DOHH2 (cell line): ENCODE results near the gene PPEF2.

Experiments
- EZH2phosphoT487 ChIP-seq: fragments of 200-600 bp; sonication (generic); IDR thresholded peaks from 2 replicates; pipeline ENCODE4 v1.6.1; 2017; ENCODE audit warnings: borderline replicate concordance, mild to moderate bottlenecking, antibody characterized with exemption, low read length, moderate library complexity, mixed read lengths
- TF ChIP-seq, protein P1 (sequence below): fragments of 200-600 bp; sonication (generic); IDR thresholded peaks from one replicate; pipeline ENCODE4 v1.5.1; 2014; ENCODE audit warnings: antibody characterized with exemption, mild to moderate bottlenecking, low read depth, low read length; ENCODE audit not compliant: poor library complexity, severe bottlenecking

DNA sequence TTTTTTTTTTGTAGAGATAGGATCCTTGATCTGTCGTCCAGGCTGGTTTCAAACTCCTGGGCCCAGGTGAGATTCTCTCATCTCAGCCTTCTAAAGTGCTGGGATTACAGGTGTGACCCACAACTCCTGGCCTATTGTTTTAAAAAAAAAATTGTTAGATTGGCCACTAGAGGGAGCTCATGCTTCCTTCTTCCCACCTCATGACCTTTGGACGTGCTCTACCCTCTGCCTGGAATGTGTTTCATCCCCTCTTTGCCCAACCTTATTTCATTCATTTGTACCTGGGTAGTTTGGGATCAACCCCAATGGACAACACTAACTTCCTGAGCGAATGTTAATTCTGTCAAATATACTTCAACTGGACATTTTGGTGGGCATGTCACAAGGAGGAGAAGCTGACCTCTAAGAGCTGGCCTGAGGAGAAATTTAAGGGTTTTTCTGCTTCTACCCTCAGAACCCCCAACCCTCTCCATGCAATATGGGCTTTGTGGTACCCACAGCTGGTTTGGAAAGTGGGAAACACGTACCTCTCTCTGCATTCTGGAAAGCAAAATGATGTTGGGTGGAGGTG, 6.4 kb downstream of the PPEF2 start:
- TF ChIP-seq, protein P1, sequence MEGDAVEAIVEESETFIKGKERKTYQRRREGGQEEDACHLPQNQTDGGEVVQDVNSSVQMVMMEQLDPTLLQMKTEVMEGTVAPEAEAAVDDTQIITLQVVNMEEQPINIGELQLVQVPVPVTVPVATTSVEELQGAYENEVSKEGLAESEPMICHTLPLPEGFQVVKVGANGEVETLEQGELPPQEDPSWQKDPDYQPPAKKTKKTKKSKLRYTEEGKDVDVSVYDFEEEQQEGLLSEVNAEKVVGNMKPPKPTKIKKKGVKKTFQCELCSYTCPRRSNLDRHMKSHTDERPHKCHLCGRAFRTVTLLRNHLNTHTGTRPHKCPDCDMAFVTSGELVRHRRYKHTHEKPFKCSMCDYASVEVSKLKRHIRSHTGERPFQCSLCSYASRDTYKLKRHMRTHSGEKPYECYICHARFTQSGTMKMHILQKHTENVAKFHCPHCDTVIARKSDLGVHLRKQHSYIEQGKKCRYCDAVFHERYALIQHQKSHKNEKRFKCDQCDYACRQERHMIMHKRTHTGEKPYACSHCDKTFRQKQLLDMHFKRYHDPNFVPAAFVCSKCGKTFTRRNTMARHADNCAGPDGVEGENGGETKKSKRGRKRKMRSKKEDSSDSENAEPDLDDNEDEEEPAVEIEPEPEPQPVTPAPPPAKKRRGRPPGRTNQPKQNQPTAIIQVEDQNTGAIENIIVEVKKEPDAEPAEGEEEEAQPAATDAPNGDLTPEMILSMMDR, result peak; percentile 76
- TF ChIP-seq EZH2phosphoT487, result no peak
